T-cell (primary cell): Measurements from ENCODE around the gene TTC9C. TPM values are rescaled to one million over a fixed set of nuclear protein-coding genes. Genes with fewer than 3 reads are reported as not detected.

Source experiments
- ATAC-seq, 4 experiments: fragments of 200-7000 bp in 3 of 4; fragments of 150-1000 bp in 1 of 4; cut with Tn5 transposase; replicated peaks in 1 of 4; 1 replicate in 3 of 4; 2 replicates in 1 of 4; pipeline ENCODE4 v1.10.0; 2021; ENCODE audit warnings: moderate library complexity in 3 of 4, mild to moderate bottlenecking in 2 of 4, moderate number of reproducible peaks in 1 of 4
- CTCF ChIA-PET, 2 donors: fragments of 300-600 bp; sonication (Branson Sonifier 250); formaldehyde crosslinking; loops; one replicate each; lab custom pipeline; 2022; ENCODE audit warnings: antibody characterized with exemption in 2 of 2; lab: Charles Lee
- POLR2A ChIA-PET, 2 donors: fragments of 300-600 bp; sonication (Branson Sonifier 250); formaldehyde crosslinking; loops; one replicate each; lab custom pipeline; 2022; ENCODE audit warnings: antibody characterized with exemption in 2 of 2; lab: Charles Lee
- DNase-seq, 35 experiments: peaks; one replicate each; pipeline versions ENCODE4 v3.0.0 to v3.0.0-alpha.2; 2013 to 2023
- H3K27ac ChIP-seq: one replicate; pipeline ENCODE4 v1.5.1; 2013; ENCODE audit warnings: low read length
- H3K27me3 ChIP-seq, 2 experiments: replicated peaks in 1 of 2; 1 replicate in 1 of 2; 2 replicates in 1 of 2; pipeline versions ENCODE4 v1.6.1 to v1.7.0; 2013; ENCODE audit warnings: low read length in 1 of 2, mixed read lengths in 1 of 2; ENCODE audit not compliant: control insufficient read depth in 2 of 2, insufficient read depth in 2 of 2; ENCODE audit errors: extremely low read depth in 1 of 2
- H3K36me3 ChIP-seq, 2 donors: 1 replicate in 1 of 2; 2 replicates in 1 of 2; pipeline versions ENCODE4 v1.6.1 to v1.7.0; 2013; ENCODE audit warnings: low read length in 1 of 2; ENCODE audit not compliant: control insufficient read depth in 2 of 2, insufficient read depth in 1 of 2; ENCODE audit errors: extremely low read depth in 1 of 2
- H3K4me1 ChIP-seq, 2 experiments: 1 replicate in 1 of 2; 2 replicates in 1 of 2; pipeline versions ENCODE4 v1.6.1 to v1.7.0; 2013; ENCODE audit warnings: low read length in 2 of 2, mixed read lengths in 1 of 2; ENCODE audit not compliant: insufficient read depth in 2 of 2, control insufficient read depth in 1 of 2; ENCODE audit errors: extremely low read depth in 1 of 2
- H3K4me3 ChIP-seq, 2 donors: 1 replicate in 1 of 2; 2 replicates in 1 of 2; pipeline versions ENCODE4 v1.5.1 to v1.7.0; 2013; ENCODE audit warnings: mild to moderate bottlenecking in 2 of 2, low read length in 1 of 2, moderate library complexity in 1 of 2; ENCODE audit not compliant: control insufficient read depth in 1 of 2; ENCODE audit errors: extremely low read depth in 1 of 2
- H3K9me3 ChIP-seq: 2 replicates; pipeline ENCODE4 v1.7.0; 2013
- H3K27ac Mint-ChIP-seq, 2 donors: one replicate each; pipeline ENCODE4 v1.8.0; 2020 to 2021; ENCODE audit warnings: mild to moderate bottlenecking in 2 of 2, mixed read lengths in 2 of 2
- H3K27me3 Mint-ChIP-seq, 2 donors: one replicate each; pipeline ENCODE4 v1.8.0; 2021 to 2022; ENCODE audit warnings: mixed read lengths in 2 of 2
- H3K36me3 Mint-ChIP-seq: one replicate; pipeline ENCODE4 v1.8.0; 2021; ENCODE audit warnings: mixed read lengths
- H3K4me1 Mint-ChIP-seq, 3 donors: one replicate each; pipeline ENCODE4 v1.8.0; 2020 to 2022; ENCODE audit warnings: mixed read lengths in 3 of 3, mild to moderate bottlenecking in 1 of 3
- H3K4me3 Mint-ChIP-seq, 3 donors: one replicate each; pipeline ENCODE4 v1.8.0; 2020 to 2022; ENCODE audit warnings: mild to moderate bottlenecking in 3 of 3, mixed read lengths in 3 of 3, moderate library complexity in 3 of 3
- H3K9me3 Mint-ChIP-seq, 3 donors: one replicate each; pipeline ENCODE4 v1.8.0; 2020 to 2022; ENCODE audit warnings: mixed read lengths in 3 of 3
- WGBS: methylation state at CpG from one replicate; pipeline ENCODE4 v1.1.5; 2013; ENCODE audit warnings: missing lambda C conversion rate; ENCODE audit not compliant: insufficient coverage; 5-methylcytosine and 5-hydroxymethylcytosine counted together
- total RNA-seq, 35 experiments: library from RNA in 6 of 35; stranded (reverse) in 6 of 35; fragments of 120-200 nt in 1 of 35; gene quantifications; one replicate each; pipeline versions ENCODE4 v1.2.1 to v1.2.4 and lab custom pipeline; 2013 to 2026

The TTC9C gene
- total RNA-seq, 5 donors from 2014 or later (not counting 1 experiment from before 2014, with no cell fraction given), result 15.4 to 54.5 (median 44.6) TPM

GRCh38 chr11:62719302-62719978, 8.8 kb upstream of the TTC9C start:
- Mint-ChIP-seq H3K36me3 (peaks cover 74% of the 10 kb centered on the region), H3K4me1 (peaks cover 34 to 66% (median 61%) of the 10 kb centered on the region in 3 donors), H3K9me3 (no peaks in the 10 kb centered on the region), H3K27ac (peak overlapping the region; percentile 16 to 36), H3K4me3 (no peak overlapping the region), H3K27me3 (no peaks in the 10 kb centered on the region)
- POLR2A ChIA-PET, result no interaction called here
- Histone ChIP-seq H3K4me3 (no peak overlapping the region), H3K9me3 (no peaks in the 10 kb centered on the region), H3K27ac (no peak overlapping the region), H3K27me3 (no peaks in the 10 kb centered on the region), H3K4me1 (peaks cover 2 to 4% of the 10 kb centered on the region in 2 experiments), H3K36me3 (peaks cover 15 to 98% of the 10 kb centered on the region in 2 donors)
- CTCF ChIA-PET, result interaction anchor here (0.6 to 0.8 kb wide), 2 partner anchors 8 to 40 kb away, joined by 4 to 9 read pairs; partner anchors contain the start of gene HNRNPUL2 (in 1 of the 2)
- no CpG with 5 or more reads among the region's 2 CpGs for WGBS
- ATAC-seq, result no peak
- no peak for DNase-seq

GRCh38 chr11:62721994-62722393, 6.3 kb upstream of the TTC9C start:
- ChIA-PET CTCF (no interaction called here), POLR2A (no interaction called here)
- H3K27me3 ChIP-seq, result no peaks in the 10 kb centered on the region
- H3K4me3 ChIP-seq, result no peak overlapping the region
- no peak overlapping the region for H3K27ac ChIP-seq
- ATAC-seq (no peak), DNase-seq (no peak)
- no peak overlapping the region for H3K4me3 Mint-ChIP-seq
- H3K27ac Mint-ChIP-seq, result peak overlapping the region in 1 of 2 donors; percentile 11
- H3K4me1 ChIP-seq, result peaks cover 10 to 19% of the 10 kb centered on the region in 2 experiments
- H3K36me3 Mint-ChIP-seq, result peaks cover 64% of the 10 kb centered on the region
- no CpG with 5 or more reads among the region's 7 CpGs for WGBS
- no peaks in the 10 kb centered on the region for H3K9me3 ChIP-seq
- no peaks in the 10 kb centered on the region for H3K27me3 Mint-ChIP-seq
- H3K4me1 Mint-ChIP-seq, result peaks cover 46 to 67% (median 67%) of the 10 kb centered on the region in 3 donors
- H3K36me3 ChIP-seq, result peaks cover 7 to 79% of the 10 kb centered on the region in 2 donors
- H3K9me3 Mint-ChIP-seq, result no peaks in the 10 kb centered on the region

DNA sequence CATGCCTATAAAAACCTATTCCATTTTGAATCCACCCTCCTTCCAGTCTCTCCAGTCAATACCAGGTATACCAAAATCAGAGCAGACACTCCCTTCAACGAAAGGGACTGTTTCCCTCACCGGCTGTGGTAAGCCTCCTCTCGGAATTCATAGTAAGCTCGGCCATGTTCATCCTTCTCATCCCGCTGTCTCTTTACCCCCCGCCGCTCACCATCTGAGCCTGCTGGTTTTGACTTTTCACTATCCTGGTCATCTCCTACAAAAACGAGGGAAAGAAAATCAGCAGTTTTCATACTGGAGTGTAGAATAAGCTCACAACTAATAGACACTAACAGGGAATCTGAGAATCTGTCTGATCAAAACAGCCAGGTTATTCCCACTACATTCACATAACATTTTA, 4.1 kb upstream of the TTC9C start:
- peaks cover 4 to 57% of the 10 kb centered on the region in 2 donors for H3K36me3 ChIP-seq
- ATAC-seq (no peak), DNase-seq (no peak)
- no peaks in the 10 kb centered on the region for H3K27me3 ChIP-seq
- peaks cover 58% of the 10 kb centered on the region for H3K36me3 Mint-ChIP-seq
- no peaks in the 10 kb centered on the region for H3K27me3 Mint-ChIP-seq
- no peak overlapping the region for H3K27ac ChIP-seq
- WGBS, result 62% methylated on average over 5 of the region's 8 CpGs
- peak overlapping the region in 1 of 2 donors; percentile 86 for H3K4me3 ChIP-seq
- H3K4me3 Mint-ChIP-seq, result peak overlapping the region; percentile 95 to 98 (median 98)
- H3K9me3 ChIP-seq, result no peaks in the 10 kb centered on the region
- H3K9me3 Mint-ChIP-seq, result no peaks in the 10 kb centered on the region
- ChIA-PET POLR2A (interaction anchor here (0.7 kb wide), 4 partner anchors 29 to 69 kb away, joined by 3 to 5 read pairs (median 4); partner anchors contain the start of genes C11orf98 (in 1 of the 2) and CSKMT (in 1 of the 2)), CTCF (interaction anchor here (0.6 to 1.4 kb wide), 2 partner anchors 12 to 22 kb away, joined by 3 to 4 read pairs; no protein-coding TSS in a partner anchor)
- H3K4me1 ChIP-seq, result peaks cover 16 to 21% of the 10 kb centered on the region in 2 experiments
- peaks cover 43 to 64% (median 63%) of the 10 kb centered on the region in 3 donors for H3K4me1 Mint-ChIP-seq
- H3K27ac Mint-ChIP-seq, result peak overlapping the region; percentile 25 to 76

DNA sequence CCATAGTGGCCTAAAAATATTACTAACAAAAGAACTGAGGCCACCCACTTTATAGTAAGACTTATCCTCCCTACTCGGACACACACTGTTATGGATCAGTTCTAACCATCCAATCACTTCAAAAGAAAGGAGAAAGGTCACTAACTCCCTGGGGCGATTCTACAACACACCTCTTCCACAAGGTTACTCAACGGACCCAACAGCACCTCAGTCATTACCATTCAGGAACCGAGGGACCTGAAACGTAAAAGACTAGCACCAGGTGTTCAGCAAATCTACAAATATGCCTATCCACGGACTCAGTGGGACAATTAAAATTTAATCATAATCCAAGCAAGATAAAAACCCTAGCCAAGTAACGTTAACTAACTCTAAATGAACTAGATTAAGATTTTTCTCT, 2.6 kb upstream of the TTC9C start:
- H3K4me1 Mint-ChIP-seq, result peaks cover 50 to 68% (median 64%) of the 10 kb centered on the region in 3 donors
- Histone ChIP-seq H3K4me3 (peak overlapping the region; percentile 86 to 87), H3K9me3 (no peaks in the 10 kb centered on the region), H3K27me3 (no peaks in the 10 kb centered on the region), H3K36me3 (peaks cover 4 to 46% of the 10 kb centered on the region in 2 donors), H3K4me1 (peaks cover 20 to 35% of the 10 kb centered on the region in 2 experiments), H3K27ac (peak overlapping the region; percentile 59)
- ChIA-PET CTCF (interaction anchor here in 1 of 2 donors (0.8 to 1.2 kb wide), 2 partner anchors 17 to 28 kb away, joined by 3 to 4 read pairs; partner anchors contain the start of gene ZBTB3), POLR2A (no interaction called here)
- H3K9me3 Mint-ChIP-seq, result no peaks in the 10 kb centered on the region
- no peak for DNase-seq
- peak overlapping the region; percentile 95 to 98 (median 98) for H3K4me3 Mint-ChIP-seq
- WGBS, result 5% methylated on average over 6 of the region's 7 CpGs
- no peak for ATAC-seq
- peaks cover 51% of the 10 kb centered on the region for H3K36me3 Mint-ChIP-seq
- no peaks in the 10 kb centered on the region for H3K27me3 Mint-ChIP-seq
- peak overlapping the region; percentile 81 for H3K27ac Mint-ChIP-seq

DNA sequence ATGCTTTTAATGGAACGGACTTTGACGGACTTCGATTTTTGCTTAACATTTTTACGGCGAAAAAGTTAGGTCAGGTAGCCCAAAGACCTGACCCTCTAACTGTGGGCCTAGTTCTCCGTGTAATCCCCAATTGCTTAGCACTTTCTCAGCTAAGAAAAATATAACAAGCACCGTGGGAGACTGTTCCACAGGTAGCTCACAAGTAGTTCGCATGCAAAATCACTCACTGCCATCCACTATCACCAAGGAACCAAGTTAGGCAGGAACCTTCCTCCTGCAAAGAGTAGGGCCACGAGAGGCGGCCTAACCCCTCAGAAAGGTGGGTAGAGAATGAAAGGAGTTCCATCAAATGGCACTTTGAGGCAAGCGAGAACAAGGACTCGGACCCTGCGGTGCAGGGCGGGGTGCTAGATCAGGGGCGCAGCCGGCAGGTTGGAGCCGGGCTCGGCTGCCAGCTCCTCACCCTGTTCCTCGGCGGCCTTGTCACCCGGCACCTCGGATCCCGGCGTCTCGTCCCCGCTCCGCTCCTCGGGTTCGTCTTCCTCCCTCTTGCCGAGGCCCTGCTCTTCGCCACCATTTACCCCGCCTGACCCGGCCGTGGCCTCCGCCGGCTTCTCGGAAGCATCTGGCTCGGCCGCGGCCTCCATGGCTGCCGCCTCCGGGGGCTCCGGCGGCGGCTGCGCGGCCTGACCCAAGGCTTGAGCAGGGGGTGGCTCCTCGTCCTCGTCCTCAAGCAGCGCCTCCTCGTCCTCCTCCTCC, 2.0 kb upstream of the TTC9C start:
- no peak for ATAC-seq
- peaks cover 50 to 68% (median 62%) of the 10 kb centered on the region in 3 donors for H3K4me1 Mint-ChIP-seq
- Histone ChIP-seq H3K27ac (peak overlapping the region; percentile 59), H3K4me3 (peak overlapping the region; percentile 86 to 87), H3K36me3 (peaks cover 4 to 43% of the 10 kb centered on the region in 2 donors), H3K9me3 (no peaks in the 10 kb centered on the region), H3K4me1 (peaks cover 20 to 42% of the 10 kb centered on the region in 2 experiments), H3K27me3 (no peaks in the 10 kb centered on the region)
- H3K27me3 Mint-ChIP-seq, result no peaks in the 10 kb centered on the region
- no peaks in the 10 kb centered on the region for H3K9me3 Mint-ChIP-seq
- H3K27ac Mint-ChIP-seq, result peak overlapping the region; percentile 81
- DNase-seq, result peak in 15 of 35 experiments; percentile 4 to 36 (median 16)
- POLR2A ChIA-PET, result interaction anchor here in 1 of 2 donors (0.6 to 3.0 kb wide), 6 partner anchors 15 to 159 kb away, joined by 3 to 16 read pairs (median 5); partner anchors contain the start of genes STX5 and ZBTB3
- peak overlapping the region; percentile 95 to 98 (median 98) for H3K4me3 Mint-ChIP-seq
- 0% methylated on average over 46 of the region's 51 CpGs for WGBS
- H3K36me3 Mint-ChIP-seq, result peaks cover 45% of the 10 kb centered on the region
- CTCF ChIA-PET, result interaction anchor here in 1 of 2 donors (0.8 to 2.8 kb wide), 5 partner anchors 17 to 106 kb away, joined by 3 to 10 read pairs (median 4); partner anchors contain the start of genes C11orf98, CSKMT, STX5 and ZBTB3
